HUES48 (cell line): ENCODE data around the gene ZC3H15.

Experiments
- H3K27ac ChIP-seq: one replicate; pipeline ENCODE4 v1.7.0; 2013; ENCODE audit warnings: low read depth, low read length, inconsistent platforms
- H3K27me3 ChIP-seq: 2 replicates; pipeline ENCODE4 v1.6.1; 2013; ENCODE audit warnings: mild to moderate bottlenecking, low read length; ENCODE audit not compliant: control insufficient read depth, insufficient read depth
- H3K36me3 ChIP-seq: 2 replicates; pipeline ENCODE4 v1.6.1; 2013; ENCODE audit warnings: low read length; ENCODE audit not compliant: control insufficient read depth, insufficient read depth
- H3K4me1 ChIP-seq: 2 replicates; pipeline ENCODE4 v1.6.1; 2013; ENCODE audit warnings: mild to moderate bottlenecking, low read length; ENCODE audit not compliant: control insufficient read depth, insufficient read depth
- H3K4me3 ChIP-seq: 2 replicates; pipeline ENCODE4 v1.5.1; 2013; ENCODE audit warnings: mild to moderate bottlenecking, low read depth, low read length
- H3K9ac ChIP-seq: 2 replicates; pipeline ENCODE4 v1.6.1; 2013; ENCODE audit warnings: mild to moderate bottlenecking, low read depth, low read length, moderate library complexity
- H3K9me3 ChIP-seq: 2 replicates; pipeline ENCODE4 v1.6.1; 2013; ENCODE audit warnings: low read length; ENCODE audit not compliant: control insufficient read depth, insufficient read depth

ZC3H15 gene

DNA sequence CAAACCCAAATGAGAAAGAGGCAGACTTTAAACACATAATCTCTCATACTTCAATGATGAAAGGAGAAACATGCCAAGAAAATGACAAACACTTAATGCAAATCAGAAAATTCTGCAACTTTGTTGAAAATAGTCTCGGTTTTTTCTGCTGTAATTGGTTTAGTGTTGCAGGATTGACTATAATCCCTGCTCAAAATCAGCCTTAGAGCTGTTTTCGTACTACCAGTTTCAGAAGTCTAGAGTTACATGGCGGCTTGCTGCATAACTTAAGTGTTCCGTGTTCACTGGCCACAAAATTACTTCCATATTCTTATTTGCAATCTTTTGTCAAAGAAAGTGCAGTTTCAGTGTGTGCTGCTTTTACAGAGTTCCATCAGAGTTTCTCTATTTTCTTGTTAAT, 54.9 kb downstream of the ZC3H15 start:
- peak overlapping the region; percentile 38 for H3K27ac ChIP-seq
- H3K4me3 ChIP-seq: no peak overlapping the region
- no peak overlapping the region; the same call in 1 of the 2 replicates for H3K9ac ChIP-seq
- peaks cover 43% of the 10 kb centered on the region for H3K4me1 ChIP-seq
- H3K36me3 ChIP-seq: no peaks in the 10 kb centered on the region
- no peaks in the 10 kb centered on the region for H3K27me3 ChIP-seq
- no peaks in the 10 kb centered on the region for H3K9me3 ChIP-seq

- no peaks in the 10 kb centered on the region for H3K36me3 ChIP-seq
- H3K4me3 ChIP-seq: no peak overlapping the region
- no peaks in the 10 kb centered on the region for H3K9me3 ChIP-seq
- peaks cover 49% of the 10 kb centered on the region for H3K4me1 ChIP-seq
- H3K9ac ChIP-seq: peak overlapping the region; percentile 22; the same call in 1 of the 2 replicates
- H3K27me3 ChIP-seq: no peaks in the 10 kb centered on the region
- peak overlapping the region; percentile 38 for H3K27ac ChIP-seq
These were observed 55.9 kb downstream of the ZC3H15 start for GRCh38 chr2:186542002-186542401.

DNA sequence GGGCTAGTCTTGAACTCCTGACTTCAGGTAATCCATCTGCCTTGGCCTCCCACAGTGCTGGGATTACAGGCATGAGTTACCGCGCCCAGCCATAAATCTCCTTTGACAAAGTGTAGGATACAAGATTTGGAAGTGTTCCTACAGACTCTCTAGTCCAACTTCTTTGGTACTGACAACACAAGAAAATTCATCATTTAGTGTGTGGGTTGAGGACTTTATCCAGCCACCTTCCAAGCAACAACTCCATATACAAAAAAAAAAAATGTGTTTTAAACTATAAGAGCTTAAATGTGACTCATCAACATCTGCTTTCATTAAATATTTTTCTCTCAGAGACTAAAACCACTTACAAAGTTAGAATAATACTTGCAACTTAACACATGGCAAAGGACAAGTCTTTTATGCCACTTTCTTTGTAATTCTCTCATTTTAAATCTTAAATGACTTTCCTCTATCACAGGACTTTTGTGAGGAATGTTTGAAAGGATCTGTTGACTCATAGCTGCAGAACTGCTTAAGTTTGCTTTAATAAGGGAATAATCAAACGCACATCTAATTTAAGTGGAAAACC, 57.6 kb downstream of the ZC3H15 start:
- no peaks in the 10 kb centered on the region for H3K9me3 ChIP-seq
- H3K4me1 ChIP-seq: peaks cover 49% of the 10 kb centered on the region
- peak overlapping the region; percentile 61; the same call in 1 of the 2 replicates for H3K9ac ChIP-seq
- no peaks in the 10 kb centered on the region for H3K36me3 ChIP-seq
- peak overlapping the region; percentile 94 for H3K27ac ChIP-seq
- no peak overlapping the region for H3K4me3 ChIP-seq
- no peaks in the 10 kb centered on the region for H3K27me3 ChIP-seq

- H3K27ac ChIP-seq: peak overlapping the region; percentile 94
- H3K4me3 ChIP-seq: peak overlapping the region; percentile 17; the same call in 1 of the 2 replicates
- H3K27me3 ChIP-seq: no peaks in the 10 kb centered on the region
- no peaks in the 10 kb centered on the region for H3K9me3 ChIP-seq
- H3K4me1 ChIP-seq: peaks cover 49% of the 10 kb centered on the region
- no peaks in the 10 kb centered on the region for H3K36me3 ChIP-seq
- H3K9ac ChIP-seq: peak overlapping the region; percentile 61; the same call in 1 of the 2 replicates
These were observed 58.2 kb downstream of the ZC3H15 start for GRCh38 chr2:186544255-186544675.

DNA sequence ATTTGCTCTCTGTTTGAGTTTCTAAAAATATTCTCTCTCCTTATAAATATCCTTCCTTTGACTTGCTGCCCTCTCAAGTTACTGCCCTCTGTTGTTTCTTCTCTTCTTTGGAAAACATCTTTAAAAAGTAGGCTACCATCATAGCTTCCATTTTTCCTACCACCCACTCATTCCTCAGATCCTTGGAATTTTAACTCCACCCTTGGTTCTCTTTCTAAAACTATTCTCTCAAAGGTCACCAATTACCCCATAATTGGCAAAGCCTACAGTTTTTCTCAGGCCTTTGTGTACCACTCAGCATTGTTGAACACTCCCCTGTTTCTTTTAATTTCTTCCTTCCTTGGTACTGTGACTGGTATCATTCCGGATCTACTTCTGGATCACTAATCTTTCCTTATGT, 60.8 kb downstream of the ZC3H15 start:
- H3K27ac ChIP-seq: no peak overlapping the region
- no peaks in the 10 kb centered on the region for H3K36me3 ChIP-seq
- H3K4me3 ChIP-seq: no peak overlapping the region
- H3K27me3 ChIP-seq: no peaks in the 10 kb centered on the region
- no peaks in the 10 kb centered on the region for H3K9me3 ChIP-seq
- H3K4me1 ChIP-seq: peaks cover 36% of the 10 kb centered on the region
- H3K9ac ChIP-seq: no peak overlapping the region

GRCh38 chr2:186551323-186552050, 65.4 kb downstream of the ZC3H15 start:
- Histone ChIP-seq H3K36me3 (no peaks in the 10 kb centered on the region), H3K27ac (no peak overlapping the region), H3K4me3 (no peak overlapping the region), H3K27me3 (no peaks in the 10 kb centered on the region), H3K9me3 (no peaks in the 10 kb centered on the region), H3K4me1 (peaks cover 1% of the 10 kb centered on the region; the same call in 1 of the 2 replicates), H3K9ac (no peak overlapping the region)

DNA sequence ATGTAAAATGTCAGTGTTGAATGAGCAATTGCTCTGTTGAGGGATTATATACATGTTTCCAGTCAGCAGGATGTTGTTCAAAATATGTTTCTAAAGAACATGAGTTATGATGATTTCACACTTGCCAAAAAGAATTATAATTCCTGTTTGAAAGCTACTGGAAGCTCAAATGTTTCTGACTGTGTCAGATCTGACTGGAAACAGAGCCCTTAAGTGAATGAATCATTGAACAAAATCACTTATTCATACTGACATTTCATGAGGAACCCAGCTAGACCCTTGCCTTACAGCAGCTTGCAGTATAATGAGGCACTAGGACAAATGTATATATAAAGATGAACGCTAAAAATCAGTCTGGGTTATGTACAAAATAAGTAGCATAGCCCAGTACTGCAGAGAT, 68.4 kb downstream of the ZC3H15 start:
- H3K9me3 ChIP-seq: no peaks in the 10 kb centered on the region
- no peak overlapping the region for H3K9ac ChIP-seq
- H3K4me1 ChIP-seq: no peaks in the 10 kb centered on the region
- no peak overlapping the region for H3K27ac ChIP-seq
- no peak overlapping the region for H3K4me3 ChIP-seq
- H3K27me3 ChIP-seq: no peaks in the 10 kb centered on the region
- no peaks in the 10 kb centered on the region for H3K36me3 ChIP-seq

- Histone ChIP-seq H3K9me3 (no peaks in the 10 kb centered on the region), H3K36me3 (no peaks in the 10 kb centered on the region), H3K4me1 (no peaks in the 10 kb centered on the region), H3K27ac (no peak overlapping the region), H3K9ac (no peak overlapping the region), H3K4me3 (no peak overlapping the region), H3K27me3 (no peaks in the 10 kb centered on the region)
These were observed 69.0 kb downstream of the ZC3H15 start for GRCh38 chr2:186554850-186555671.

DNA sequence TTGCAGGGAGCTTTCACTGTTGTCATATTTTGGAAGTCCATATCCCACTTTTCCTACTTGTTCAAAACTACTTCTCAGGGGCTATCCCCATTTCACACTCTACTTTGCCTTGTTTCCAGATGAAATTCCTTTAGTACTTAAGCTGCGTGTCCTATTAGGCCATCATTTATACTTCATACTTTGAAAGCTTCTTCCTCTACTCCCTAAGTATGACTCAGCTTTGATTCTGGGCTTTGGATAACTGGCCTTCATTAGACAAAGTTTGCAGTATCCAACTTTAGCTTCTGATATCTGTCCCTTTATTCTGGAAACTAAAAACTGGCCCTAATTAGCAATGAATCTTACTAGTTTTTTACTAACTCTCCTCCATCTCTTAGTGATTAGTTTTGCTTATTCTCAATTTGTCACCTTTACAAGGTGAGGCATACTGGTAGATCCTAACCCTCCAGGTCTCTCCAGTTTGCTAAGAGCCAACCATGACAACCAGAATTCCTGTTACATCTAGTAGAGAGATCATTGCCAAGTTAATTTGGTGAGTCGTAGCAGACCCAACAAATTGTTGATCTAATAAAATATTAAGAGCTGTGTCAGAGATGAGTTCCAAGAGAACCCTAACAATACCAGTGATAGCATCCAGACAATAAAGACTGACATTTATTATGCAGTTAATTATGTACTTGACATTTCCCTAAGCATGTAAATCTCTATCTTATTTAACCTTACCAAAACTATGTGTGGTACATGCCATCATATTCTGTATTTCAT, 72.6 kb downstream of the ZC3H15 start:
- Histone ChIP-seq H3K9ac (no peak overlapping the region), H3K4me3 (no peak overlapping the region), H3K36me3 (no peaks in the 10 kb centered on the region), H3K27me3 (no peaks in the 10 kb centered on the region), H3K9me3 (no peaks in the 10 kb centered on the region), H3K27ac (no peak overlapping the region), H3K4me1 (0 out of 2 replicates have a peak, but pooled peaks cover 4% of the 10 kb centered on the region)
